HL-60 (cell line): ENCODE data around the gene MAPKAPK3.

Experiments used
- CTCF ChIP-seq: IDR thresholded peaks from one replicate; pipeline ENCODE4 v1.5.1; 2011; ENCODE audit warnings: low read length, control low read depth, inconsistent platforms; ENCODE audit not compliant: insufficient read depth
- GABPA ChIP-seq: IDR thresholded peaks from 2 replicates; pipeline ENCODE4 v1.6.1; 2012; ENCODE audit warnings: low read depth
- POLR2AphosphoS5 ChIP-seq: IDR thresholded peaks from 2 replicates; pipeline ENCODE4 v1.6.1; 2012; ENCODE audit warnings: low read depth
- REST ChIP-seq: IDR thresholded peaks from 2 replicates; pipeline ENCODE4 v1.6.1; 2012; ENCODE audit warnings: low read depth; ENCODE audit not compliant: insufficient replicate concordance
- SPI1 ChIP-seq: IDR thresholded peaks from 2 replicates; pipeline ENCODE4 v1.6.1; 2012; ENCODE audit warnings: low read depth, mild to moderate bottlenecking, borderline replicate concordance

GRCh38 chr3:50673931-50674330, 57.0 kb downstream of the MAPKAPK3 start:
- no peak for TF ChIP-seq CTCF
- no peak for TF ChIP-seq REST
- no peak for TF ChIP-seq POLR2AphosphoS5
- no peak for TF ChIP-seq GABPA
- TF ChIP-seq SPI1 = peak; percentile 86
